ENCODE data around the gene MAJIN. TPM values are rescaled to one million over a fixed set of nuclear protein-coding genes. Genes with fewer than 3 reads are reported as not detected.
A peak's percentile ranks its signal among the peaks of the same experiment; 100 is the strongest.

The MAJIN gene
- total and polyA plus RNA-seq, 2 experiments from 2014 or later, result not detected

- ATAC-seq (no peak), DNase-seq (ENCODE audit: low spot score) (no peak)
- Mint-ChIP-seq H3K4me3 (no peak overlapping the region), H3K4me1 (peaks cover 6% of the 10 kb centered on the region; the same call in 2 of the 3 replicates), H3K27me3 (ENCODE audit: insufficient read depth, low read depth, poor library complexity) (peaks cover 9% of the 10 kb centered on the region), H3K36me3 (ENCODE audit: low read depth) (no peaks in the 10 kb centered on the region), H3K9me3 (no peaks in the 10 kb centered on the region; the same call in 2 of the 3 replicates), H3K27ac (no peak overlapping the region)
- Histone ChIP-seq H4K20me1 (replicated peaks; ENCODE audit: insufficient read depth) (no peaks in the 10 kb centered on the region; the same call in 1 of the 2 replicates), H3K79me2 (replicated peaks; ENCODE audit: insufficient read depth) (no peaks in the 10 kb centered on the region), H3K27me3 (ENCODE audit: insufficient read depth) (no peaks in the 10 kb centered on the region), H3K4me2 (no peak overlapping the region), H3F3A (replicated peaks; ENCODE audit: low read depth) (no peaks in the 10 kb centered on the region), H3K9me2 (ENCODE audit: insufficient read depth) (no peaks in the 10 kb centered on the region), H2AFZ (peak overlapping the region; percentile 98), H3K27ac (ENCODE audit: low read depth) (no peak overlapping the region), H3K4me3 (no peak overlapping the region), H3K36me3 (ENCODE audit: insufficient read depth) (no peaks in the 10 kb centered on the region), H3K4me1 (ENCODE audit: insufficient read depth) (peaks cover 7% of the 10 kb centered on the region)
- TF ChIP-seq POLR2AphosphoS5 (IDR thresholded peaks at IDR 0.05; ENCODE audit: low read depth) (no peak), JUNB (IDR thresholded peaks at IDR 0.05; ENCODE audit: unreplicated experiment) (no peak), CREB1 (CRISPR knock-in tag; IDR thresholded peaks at IDR 0.05; ENCODE audit: low read depth) (no peak), STAT1 (IDR thresholded peaks at IDR 0.05; ENCODE audit: unreplicated experiment) (no peak), ETS1 (IDR thresholded peaks at IDR 0.05) (no peak), CTCF (conservative IDR thresholded peaks at IDR 0.05; ENCODE audit: low read depth in 2 of 2) (no peak), ZNF114 (CRISPR knock-in tag; IDR thresholded peaks at IDR 0.05) (no peak), ZNF462 (CRISPR knock-in tag; IDR thresholded peaks at IDR 0.05) (no peak), EZH2phosphoT487 (IDR thresholded peaks at IDR 0.05; ENCODE audit: unreplicated experiment) (no peak), EZH2 (IDR thresholded peaks at IDR 0.05; ENCODE audit: low read depth, unreplicated experiment) (no peak), REST (IDR thresholded peaks at IDR 0.05; ENCODE audit: unreplicated experiment) (no peak), ZNF331 (CRISPR knock-in tag; IDR thresholded peaks at IDR 0.05; ENCODE audit: low read depth) (no peak), NANOG (IDR thresholded peaks at IDR 0.05; ENCODE audit: borderline replicate concordance) (no peak)
Observed at GRCh38 chr11:64923151-64923661, 48.7 kb downstream of the MAJIN start.
